SK-N-SH treated with all-trans-retinoic acid at 6 μM for 48 hours (cell line): ENCODE measurements around the gene MCHR1.

Experiments
- ATAC-seq: fragments of 200-7000 bp; cut with Tn5 transposase; 3 replicates; pipeline ENCODE4 v1.9.1; 2020; ENCODE audit warnings: mild to moderate bottlenecking, moderate library complexity
- ARNTL ChIP-seq: fragments of 450-650 bp; formaldehyde crosslinking; IDR thresholded peaks from 2 replicates; pipeline ENCODE4 v1.5.0; 2020; ENCODE audit warnings: low read depth, mild to moderate bottlenecking, moderate library complexity, borderline replicate concordance
- BACH2 ChIP-seq: fragments of 250-450 bp; sonication (Bioruptor Pico); IDR thresholded peaks from 2 replicates; pipeline ENCODE4 v1.9.0; 2021; ENCODE audit warnings: mild to moderate bottlenecking, borderline replicate concordance
- CSDC2 ChIP-seq: fragments of 250-450 bp; sonication (Bioruptor Pico); IDR thresholded peaks from 2 replicates; pipeline ENCODE4 v1.5.0; 2020; ENCODE audit warnings: mild to moderate bottlenecking, moderate library complexity
- ESRRG ChIP-seq: fragments of 250-450 bp; sonication (Bioruptor Pico); IDR thresholded peaks from 2 replicates; pipeline ENCODE4 v1.6.1; 2021; ENCODE audit warnings: mild to moderate bottlenecking
- GLIS3 ChIP-seq: fragments of 250-450 bp; sonication (Bioruptor Pico); IDR thresholded peaks from 2 replicates; pipeline ENCODE4 v1.5.0; 2020; ENCODE audit warnings: mild to moderate bottlenecking, moderate library complexity
- ISL1 ChIP-seq: fragments of 250-450 bp; sonication (Bioruptor Pico); IDR thresholded peaks from 2 replicates; pipeline ENCODE4 v2.1.2; 2022; ENCODE audit warnings: mild to moderate bottlenecking, moderate library complexity
- OSR1 ChIP-seq: fragments of 250-450 bp; sonication (Bioruptor Pico); IDR thresholded peaks from 2 replicates; pipeline ENCODE4 v1.8.0; 2022; ENCODE audit warnings: moderate library complexity, mild to moderate bottlenecking, inconsistent platforms
- PPARA ChIP-seq: fragments of 250-450 bp; sonication (Bioruptor Pico); IDR thresholded peaks from 2 replicates; pipeline ENCODE4 v1.5.0; 2020; ENCODE audit warnings: mild to moderate bottlenecking, borderline replicate concordance
- SNAI2 ChIP-seq: fragments of 250-450 bp; sonication (Bioruptor Pico); IDR thresholded peaks from 2 replicates; pipeline ENCODE4 v1.5.0; 2020; ENCODE audit warnings: mild to moderate bottlenecking, moderate library complexity
- TCF4 ChIP-seq: fragments of 250-450 bp; sonication (Bioruptor Pico); IDR thresholded peaks from 2 replicates; pipeline ENCODE4 v1.8.0; 2021; ENCODE audit warnings: mild to moderate bottlenecking, moderate library complexity, borderline replicate concordance
- TOX ChIP-seq: fragments of 250-450 bp; sonication (Bioruptor Pico); IDR thresholded peaks from 2 replicates; pipeline ENCODE4 v1.8.0; 2021; ENCODE audit warnings: mild to moderate bottlenecking, moderate library complexity, borderline replicate concordance
- ZC3H10 ChIP-seq: fragments of 250-450 bp; sonication (Bioruptor Pico); IDR thresholded peaks from 2 replicates; pipeline ENCODE4 v1.5.1; 2021; ENCODE audit warnings: mild to moderate bottlenecking, moderate library complexity
- ZFP3 ChIP-seq: fragments of 250-450 bp; sonication (Bioruptor Pico); IDR thresholded peaks from 2 replicates; pipeline ENCODE4 v1.5.0; 2020; ENCODE audit warnings: mild to moderate bottlenecking, moderate library complexity
- ZFP30 ChIP-seq: fragments of 450-650 bp; formaldehyde crosslinking; IDR thresholded peaks from 2 replicates; pipeline ENCODE4 v1.5.0; 2022; ENCODE audit warnings: mild to moderate bottlenecking, moderate library complexity
- ZNF565 ChIP-seq: fragments of 450-650 bp; formaldehyde crosslinking; conservative IDR thresholded peaks from 2 replicates; pipeline ENCODE4 v1.5.0; 2020; ENCODE audit warnings: low read depth, mild to moderate bottlenecking, moderate library complexity
- ZNF70 ChIP-seq: fragments of 450-650 bp; formaldehyde crosslinking; IDR thresholded peaks from 2 replicates; pipeline ENCODE4 v1.5.0; 2020; ENCODE audit warnings: mild to moderate bottlenecking, moderate library complexity
- ZNF8 ChIP-seq: fragments of 450-650 bp; formaldehyde crosslinking; IDR thresholded peaks from 2 replicates; pipeline ENCODE4 v1.5.0; 2020; ENCODE audit warnings: mild to moderate bottlenecking, moderate library complexity
- TF ChIP-seq, protein P1 (sequence below): fragments of 250-450 bp; sonication (Bioruptor Pico); IDR thresholded peaks from 2 replicates; pipeline ENCODE4 v1.5.1; 2020; ENCODE audit warnings: low read depth, mild to moderate bottlenecking, moderate library complexity
- TF ChIP-seq, protein P2 (sequence below): fragments of 250-450 bp; sonication (Bioruptor Pico); IDR thresholded peaks from 2 replicates; pipeline ENCODE4 v1.5.1; 2021; ENCODE audit warnings: mild to moderate bottlenecking, moderate library complexity
- TF ChIP-seq, protein P3 (sequence below): fragments of 250-450 bp; sonication (Bioruptor Pico); IDR thresholded peaks from 2 replicates; pipeline ENCODE4 v1.5.0; 2020; ENCODE audit warnings: mild to moderate bottlenecking, moderate library complexity
- TF ChIP-seq, protein P4 (sequence below): fragments of 250-450 bp; sonication (Bioruptor Pico); IDR thresholded peaks from 2 replicates; pipeline ENCODE4 v1.8.0; 2020; ENCODE audit warnings: mild to moderate bottlenecking, moderate library complexity, borderline replicate concordance
- TF ChIP-seq, protein P5 (sequence below): fragments of 250-450 bp; sonication (Bioruptor Pico); IDR thresholded peaks from 2 replicates; pipeline ENCODE4 v1.8.0; 2021; ENCODE audit warnings: low read depth, mild to moderate bottlenecking, moderate library complexity, borderline replicate concordance

Gene MCHR1

DNA sequence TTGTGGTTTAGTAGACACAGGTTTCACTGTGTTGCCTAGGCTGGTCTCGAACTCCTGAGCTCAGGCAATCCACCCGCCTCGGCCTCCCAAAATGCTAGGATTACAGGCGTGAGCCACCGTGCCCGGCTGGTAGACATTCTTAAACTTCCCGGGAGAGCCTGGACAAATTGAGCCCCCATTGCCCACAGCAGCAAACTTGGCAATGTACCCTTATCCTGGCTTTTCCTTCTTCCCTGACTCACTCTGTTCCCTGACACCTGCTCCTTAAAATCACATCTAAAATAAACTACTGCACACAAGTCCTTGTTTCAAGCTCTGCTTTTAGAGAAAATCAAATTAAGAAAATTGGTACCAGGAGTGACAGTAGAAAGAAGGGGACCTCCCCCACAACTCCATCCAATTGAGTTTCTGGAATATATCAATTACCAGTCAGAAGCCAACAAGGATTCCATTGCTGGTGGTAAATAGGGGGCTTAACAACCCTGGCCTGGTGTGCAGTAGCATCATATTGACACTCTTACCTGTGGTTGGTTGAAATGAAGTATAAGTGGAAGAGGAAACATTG is 7.4 kb upstream of the MCHR1 start:
- no peak for ATAC-seq
- TF ChIP-seq ZNF8 (CRISPR knock-in tag) (no peak), ZFP3 (CRISPR knock-in tag) (no peak), ZNF70 (CRISPR knock-in tag) (no peak), ZNF565 (CRISPR knock-in tag) (no peak), CSDC2 (CRISPR knock-in tag) (no peak), BACH2 (CRISPR knock-in tag) (no peak), ZFP30 (CRISPR knock-in tag) (no peak), OSR1 (CRISPR knock-in tag) (no peak), ARNTL (CRISPR knock-in tag) (no peak), SNAI2 (CRISPR knock-in tag) (no peak), ISL1 (no peak), GLIS3 (CRISPR knock-in tag) (no peak), PPARA (CRISPR knock-in tag) (no peak), TCF4 (CRISPR knock-in tag) (no peak)
- TF ChIP-seq, protein P1, sequence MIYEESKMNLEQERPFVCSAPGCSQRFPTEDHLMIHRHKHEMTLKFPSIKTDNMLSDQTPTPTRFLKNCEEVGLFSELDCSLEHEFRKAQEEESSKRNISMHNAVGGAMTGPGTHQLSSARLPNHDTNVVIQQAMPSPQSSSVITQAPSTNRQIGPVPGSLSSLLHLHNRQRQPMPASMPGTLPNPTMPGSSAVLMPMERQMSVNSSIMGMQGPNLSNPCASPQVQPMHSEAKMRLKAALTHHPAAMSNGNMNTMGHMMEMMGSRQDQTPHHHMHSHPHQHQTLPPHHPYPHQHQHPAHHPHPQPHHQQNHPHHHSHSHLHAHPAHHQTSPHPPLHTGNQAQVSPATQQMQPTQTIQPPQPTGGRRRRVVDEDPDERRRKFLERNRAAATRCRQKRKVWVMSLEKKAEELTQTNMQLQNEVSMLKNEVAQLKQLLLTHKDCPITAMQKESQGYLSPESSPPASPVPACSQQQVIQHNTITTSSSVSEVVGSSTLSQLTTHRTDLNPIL (CRISPR knock-in tag), result no peak
- TF ChIP-seq, protein P2, sequence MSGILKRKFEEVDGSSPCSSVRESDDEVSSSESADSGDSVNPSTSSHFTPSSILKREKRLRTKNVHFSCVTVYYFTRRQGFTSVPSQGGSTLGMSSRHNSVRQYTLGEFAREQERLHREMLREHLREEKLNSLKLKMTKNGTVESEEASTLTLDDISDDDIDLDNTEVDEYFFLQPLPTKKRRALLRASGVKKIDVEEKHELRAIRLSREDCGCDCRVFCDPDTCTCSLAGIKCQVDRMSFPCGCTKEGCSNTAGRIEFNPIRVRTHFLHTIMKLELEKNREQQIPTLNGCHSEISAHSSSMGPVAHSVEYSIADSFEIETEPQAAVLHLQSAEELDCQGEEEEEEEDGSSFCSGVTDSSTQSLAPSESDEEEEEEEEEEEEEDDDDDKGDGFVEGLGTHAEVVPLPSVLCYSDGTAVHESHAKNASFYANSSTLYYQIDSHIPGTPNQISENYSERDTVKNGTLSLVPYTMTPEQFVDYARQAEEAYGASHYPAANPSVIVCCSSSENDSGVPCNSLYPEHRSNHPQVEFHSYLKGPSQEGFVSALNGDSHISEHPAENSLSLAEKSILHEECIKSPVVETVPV (CRISPR knock-in tag), result no peak
- TF ChIP-seq, protein P3, sequence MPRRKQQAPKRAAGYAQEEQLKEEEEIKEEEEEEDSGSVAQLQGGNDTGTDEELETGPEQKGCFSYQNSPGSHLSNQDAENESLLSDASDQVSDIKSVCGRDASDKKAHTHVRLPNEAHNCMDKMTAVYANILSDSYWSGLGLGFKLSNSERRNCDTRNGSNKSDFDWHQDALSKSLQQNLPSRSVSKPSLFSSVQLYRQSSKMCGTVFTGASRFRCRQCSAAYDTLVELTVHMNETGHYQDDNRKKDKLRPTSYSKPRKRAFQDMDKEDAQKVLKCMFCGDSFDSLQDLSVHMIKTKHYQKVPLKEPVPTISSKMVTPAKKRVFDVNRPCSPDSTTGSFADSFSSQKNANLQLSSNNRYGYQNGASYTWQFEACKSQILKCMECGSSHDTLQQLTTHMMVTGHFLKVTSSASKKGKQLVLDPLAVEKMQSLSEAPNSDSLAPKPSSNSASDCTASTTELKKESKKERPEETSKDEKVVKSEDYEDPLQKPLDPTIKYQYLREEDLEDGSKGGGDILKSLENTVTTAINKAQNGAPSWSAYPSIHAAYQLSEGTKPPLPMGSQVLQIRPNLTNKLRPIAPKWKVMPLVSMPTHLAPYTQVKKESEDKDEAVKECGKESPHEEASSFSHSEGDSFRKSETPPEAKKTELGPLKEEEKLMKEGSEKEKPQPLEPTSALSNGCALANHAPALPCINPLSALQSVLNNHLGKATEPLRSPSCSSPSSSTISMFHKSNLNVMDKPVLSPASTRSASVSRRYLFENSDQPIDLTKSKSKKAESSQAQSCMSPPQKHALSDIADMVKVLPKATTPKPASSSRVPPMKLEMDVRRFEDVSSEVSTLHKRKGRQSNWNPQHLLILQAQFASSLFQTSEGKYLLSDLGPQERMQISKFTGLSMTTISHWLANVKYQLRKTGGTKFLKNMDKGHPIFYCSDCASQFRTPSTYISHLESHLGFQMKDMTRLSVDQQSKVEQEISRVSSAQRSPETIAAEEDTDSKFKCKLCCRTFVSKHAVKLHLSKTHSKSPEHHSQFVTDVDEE, result no peak
- TF ChIP-seq, protein P4, sequence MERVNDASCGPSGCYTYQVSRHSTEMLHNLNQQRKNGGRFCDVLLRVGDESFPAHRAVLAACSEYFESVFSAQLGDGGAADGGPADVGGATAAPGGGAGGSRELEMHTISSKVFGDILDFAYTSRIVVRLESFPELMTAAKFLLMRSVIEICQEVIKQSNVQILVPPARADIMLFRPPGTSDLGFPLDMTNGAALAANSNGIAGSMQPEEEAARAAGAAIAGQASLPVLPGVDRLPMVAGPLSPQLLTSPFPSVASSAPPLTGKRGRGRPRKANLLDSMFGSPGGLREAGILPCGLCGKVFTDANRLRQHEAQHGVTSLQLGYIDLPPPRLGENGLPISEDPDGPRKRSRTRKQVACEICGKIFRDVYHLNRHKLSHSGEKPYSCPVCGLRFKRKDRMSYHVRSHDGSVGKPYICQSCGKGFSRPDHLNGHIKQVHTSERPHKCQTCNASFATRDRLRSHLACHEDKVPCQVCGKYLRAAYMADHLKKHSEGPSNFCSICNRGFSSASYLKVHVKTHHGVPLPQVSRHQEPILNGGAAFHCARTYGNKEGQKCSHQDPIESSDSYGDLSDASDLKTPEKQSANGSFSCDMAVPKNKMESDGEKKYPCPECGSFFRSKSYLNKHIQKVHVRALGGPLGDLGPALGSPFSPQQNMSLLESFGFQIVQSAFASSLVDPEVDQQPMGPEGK (CRISPR knock-in tag), result no peak
- TF ChIP-seq, protein P5, sequence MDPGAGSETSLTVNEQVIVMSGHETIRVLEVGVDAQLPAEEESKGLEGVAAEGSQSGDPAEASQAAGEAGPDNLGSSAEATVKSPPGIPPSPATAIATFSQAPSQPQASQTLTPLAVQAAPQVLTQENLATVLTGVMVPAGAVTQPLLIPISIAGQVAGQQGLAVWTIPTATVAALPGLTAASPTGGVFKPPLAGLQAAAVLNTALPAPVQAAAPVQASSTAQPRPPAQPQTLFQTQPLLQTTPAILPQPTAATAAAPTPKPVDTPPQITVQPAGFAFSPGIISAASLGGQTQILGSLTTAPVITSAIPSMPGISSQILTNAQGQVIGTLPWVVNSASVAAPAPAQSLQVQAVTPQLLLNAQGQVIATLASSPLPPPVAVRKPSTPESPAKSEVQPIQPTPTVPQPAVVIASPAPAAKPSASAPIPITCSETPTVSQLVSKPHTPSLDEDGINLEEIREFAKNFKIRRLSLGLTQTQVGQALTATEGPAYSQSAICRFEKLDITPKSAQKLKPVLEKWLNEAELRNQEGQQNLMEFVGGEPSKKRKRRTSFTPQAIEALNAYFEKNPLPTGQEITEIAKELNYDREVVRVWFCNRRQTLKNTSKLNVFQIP, result no peak

DNA sequence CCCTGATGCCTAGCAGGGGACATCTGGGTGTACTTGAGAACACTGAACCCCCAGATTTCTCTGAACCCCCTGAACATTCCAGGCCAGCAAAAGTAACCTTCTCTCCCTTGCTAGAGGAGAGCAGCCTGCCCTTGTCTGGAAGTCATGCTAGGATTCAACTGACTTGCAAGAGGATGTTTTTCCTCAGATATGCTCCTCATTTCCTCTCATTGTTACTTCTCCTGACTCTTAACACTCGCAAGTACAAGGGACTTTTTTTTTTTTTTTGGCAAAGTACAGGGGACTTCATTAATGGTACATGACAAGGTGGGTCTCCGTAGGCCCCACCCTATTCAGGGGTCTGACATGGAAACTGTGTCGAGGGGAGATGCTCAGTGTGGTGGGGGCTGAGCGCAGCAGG is 6.3 kb upstream of the MCHR1 start:
- ATAC-seq, result no peak
- TF ChIP-seq ZNF565 (CRISPR knock-in tag), result no peak
- TF ChIP-seq ZC3H10 (CRISPR knock-in tag), result no peak
- TF ChIP-seq TCF4 (CRISPR knock-in tag), result no peak
- no peak for TF ChIP-seq ZNF70 (CRISPR knock-in tag)
- TF ChIP-seq, protein P1 (CRISPR knock-in tag), result no peak
- TF ChIP-seq ESRRG (CRISPR knock-in tag), result no peak
- TF ChIP-seq ISL1, result no peak
- no peak for TF ChIP-seq OSR1 (CRISPR knock-in tag)
- TF ChIP-seq, protein P2 (CRISPR knock-in tag), result no peak
- no peak for TF ChIP-seq SNAI2 (CRISPR knock-in tag)
- no peak for TF ChIP-seq TOX (CRISPR knock-in tag)
- TF ChIP-seq, all 23 proteins: peak for 0
